Endodermal cell (in vitro differentiated cells): ENCODE data around the gene CDH13. TPM values are rescaled to one million over a fixed set of nuclear protein-coding genes. Genes with fewer than 3 reads are reported as not detected.

Source experiments
- DNase-seq: peaks from one replicate; pipeline ENCODE4 v3.0.0-alpha.2; 2017
- H3K27ac ChIP-seq: 2 replicates; pipeline ENCODE4 v1.5.1; 2013; ENCODE audit warnings: mild to moderate bottlenecking, low read depth, low read length, moderate library complexity
- H3K27me3 ChIP-seq: 2 replicates; pipeline ENCODE4 v1.6.1; 2013; ENCODE audit warnings: mild to moderate bottlenecking, low read length, moderate library complexity; ENCODE audit not compliant: insufficient read depth, control insufficient read depth, poor library complexity, severe bottlenecking
- H3K36me3 ChIP-seq: 2 replicates; pipeline ENCODE4 v1.7.0; 2013; ENCODE audit warnings: mild to moderate bottlenecking, low read length, moderate library complexity; ENCODE audit not compliant: control insufficient read depth, insufficient read depth
- H3K4me1 ChIP-seq: one replicate; pipeline ENCODE4 v1.7.0; 2013; ENCODE audit warnings: low read length; ENCODE audit not compliant: control insufficient read depth, insufficient read depth
- H3K4me3 ChIP-seq: 2 replicates; pipeline ENCODE4 v1.5.1; 2013; ENCODE audit warnings: mild to moderate bottlenecking, low read length, moderate library complexity
- H3K9ac ChIP-seq: 2 replicates; pipeline ENCODE4 v1.6.1; 2013; ENCODE audit warnings: mild to moderate bottlenecking, low read length, moderate library complexity; ENCODE audit not compliant: poor library complexity, severe bottlenecking; ENCODE audit errors: extremely low read depth
- H3K9me3 ChIP-seq: 2 replicates; pipeline ENCODE4 v1.6.1; 2013; ENCODE audit warnings: mild to moderate bottlenecking, low read length, moderate library complexity; ENCODE audit not compliant: control insufficient read depth
- H3K27ac Mint-ChIP-seq: 2 replicates; pipeline ENCODE4 v1.8.0; 2020; ENCODE audit warnings: mixed read lengths
- H3K27me3 Mint-ChIP-seq: 2 replicates; pipeline ENCODE4 v1.8.0; 2021; ENCODE audit warnings: mild to moderate bottlenecking, mixed read lengths; ENCODE audit not compliant: insufficient read depth
- H3K36me3 Mint-ChIP-seq: 2 replicates; pipeline ENCODE4 v1.8.0; 2020; ENCODE audit warnings: low read depth, mixed read lengths
- H3K4me1 Mint-ChIP-seq: 2 replicates; pipeline ENCODE4 v1.8.0; 2020; ENCODE audit warnings: mixed read lengths
- H3K4me3 Mint-ChIP-seq: 2 replicates; pipeline ENCODE4 v1.8.0; 2020; ENCODE audit warnings: mild to moderate bottlenecking, moderate library complexity, mixed read lengths
- H3K9me3 Mint-ChIP-seq: 2 replicates; pipeline ENCODE4 v1.8.0; 2020; ENCODE audit warnings: mild to moderate bottlenecking, mixed read lengths
- WGBS, 2 experiments: methylation state at CpG; one replicate each; pipeline versions ENCODE4 v1.1.5 to v1.1.7; 2013; ENCODE audit warnings: missing lambda C conversion rate in 2 of 2, mixed read lengths in 1 of 2; ENCODE audit not compliant: insufficient coverage in 1 of 2, insufficient read length in 1 of 2; 5-methylcytosine and 5-hydroxymethylcytosine counted together
- total RNA-seq, 2 donors: library from RNA; stranded (reverse); fragmentation: NEBNext Ultra II Directional in 1 of 2; extraction: Animal tissue kit (Norgen Biotek cat#: 25700) in 1 of 2; gene quantifications; 2 replicates in 1 of 2; 3 replicates in 1 of 2; pipeline ENCODE4 v1.2.1, GENCODE V29; 2021
- TF ChIP-seq, protein P1 (sequence below): fragments of 200-600 bp; sonication (generic); conservative IDR thresholded peaks from 2 replicates; pipeline ENCODE4 v1.5.0; 2021; ENCODE audit warnings: antibody characterized with exemption, mild to moderate bottlenecking

Gene CDH13
- total RNA-seq, 2 donors from 2014 or later: 0.86 to 1.8 TPM

DNA sequence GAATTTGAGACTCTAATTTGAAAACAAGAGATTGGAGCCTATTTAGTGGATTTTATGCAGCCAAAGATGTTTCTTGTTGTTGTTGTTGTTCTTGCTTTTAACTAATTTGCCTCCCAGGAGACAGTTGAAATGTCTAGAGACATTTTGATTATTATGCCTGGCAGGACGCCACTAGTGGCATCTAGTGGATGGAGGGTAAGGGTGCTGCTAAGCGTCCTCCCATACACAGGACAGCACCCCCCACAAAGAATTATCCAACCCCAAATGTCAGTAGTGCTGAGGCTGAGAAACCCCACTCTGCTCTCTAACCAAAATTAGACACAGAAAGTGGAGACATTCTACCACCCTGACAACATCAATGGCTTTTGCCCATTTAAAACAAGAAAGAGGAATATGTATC lies 1165.6 kb downstream of the CDH13 start:
- no peak overlapping the region for H3K27ac ChIP-seq
- no peak overlapping the region for H3K9ac ChIP-seq
- no CpG with 5 or more reads among the region's 2 CpGs for WGBS, 2 experiments
- TF ChIP-seq, protein P1, sequence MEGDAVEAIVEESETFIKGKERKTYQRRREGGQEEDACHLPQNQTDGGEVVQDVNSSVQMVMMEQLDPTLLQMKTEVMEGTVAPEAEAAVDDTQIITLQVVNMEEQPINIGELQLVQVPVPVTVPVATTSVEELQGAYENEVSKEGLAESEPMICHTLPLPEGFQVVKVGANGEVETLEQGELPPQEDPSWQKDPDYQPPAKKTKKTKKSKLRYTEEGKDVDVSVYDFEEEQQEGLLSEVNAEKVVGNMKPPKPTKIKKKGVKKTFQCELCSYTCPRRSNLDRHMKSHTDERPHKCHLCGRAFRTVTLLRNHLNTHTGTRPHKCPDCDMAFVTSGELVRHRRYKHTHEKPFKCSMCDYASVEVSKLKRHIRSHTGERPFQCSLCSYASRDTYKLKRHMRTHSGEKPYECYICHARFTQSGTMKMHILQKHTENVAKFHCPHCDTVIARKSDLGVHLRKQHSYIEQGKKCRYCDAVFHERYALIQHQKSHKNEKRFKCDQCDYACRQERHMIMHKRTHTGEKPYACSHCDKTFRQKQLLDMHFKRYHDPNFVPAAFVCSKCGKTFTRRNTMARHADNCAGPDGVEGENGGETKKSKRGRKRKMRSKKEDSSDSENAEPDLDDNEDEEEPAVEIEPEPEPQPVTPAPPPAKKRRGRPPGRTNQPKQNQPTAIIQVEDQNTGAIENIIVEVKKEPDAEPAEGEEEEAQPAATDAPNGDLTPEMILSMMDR: no peak
- Mint-ChIP-seq H3K27ac (no peak overlapping the region), H3K36me3 (no peaks in the 10 kb centered on the region), H3K4me1 (peaks cover 8% of the 10 kb centered on the region), H3K4me3 (no peak overlapping the region), H3K9me3 (peaks cover 9% of the 10 kb centered on the region), H3K27me3 (peaks cover 44% of the 10 kb centered on the region)
- peaks cover 9% of the 10 kb centered on the region for H3K9me3 ChIP-seq
- H3K36me3 ChIP-seq: no peaks in the 10 kb centered on the region
- peaks cover 6% of the 10 kb centered on the region for H3K27me3 ChIP-seq
- H3K4me1 ChIP-seq: no peaks in the 10 kb centered on the region
- DNase-seq: no peak
- H3K4me3 ChIP-seq: no peak overlapping the region

DNA sequence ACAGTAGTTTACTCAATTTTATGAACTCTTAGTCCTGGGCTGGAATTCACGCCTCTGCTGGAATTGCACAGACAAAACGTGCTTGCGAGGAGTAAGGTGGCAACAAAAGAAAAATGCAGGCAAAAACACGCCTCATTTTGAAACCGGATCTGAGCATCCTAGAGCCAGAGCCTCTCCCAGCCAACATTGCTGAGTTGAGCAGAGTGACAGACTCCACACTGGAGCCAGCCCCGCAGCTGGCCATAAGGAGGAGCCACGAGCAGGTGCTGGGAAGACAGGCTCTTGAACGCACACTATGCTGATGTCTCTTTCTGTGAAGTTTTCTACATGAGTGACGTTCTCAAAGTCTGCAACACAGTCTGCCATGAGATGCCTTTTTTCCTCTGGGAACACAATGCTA lies 1166.4 kb downstream of the CDH13 start:
- Histone ChIP-seq H3K27me3 (peaks cover 6% of the 10 kb centered on the region), H3K4me3 (no peak overlapping the region), H3K4me1 (no peaks in the 10 kb centered on the region), H3K27ac (no peak overlapping the region), H3K36me3 (no peaks in the 10 kb centered on the region), H3K9ac (no peak overlapping the region), H3K9me3 (peaks cover 9% of the 10 kb centered on the region)
- Mint-ChIP-seq H3K36me3 (no peaks in the 10 kb centered on the region), H3K27ac (no peak overlapping the region), H3K4me3 (no peak overlapping the region), H3K27me3 (peaks cover 39% of the 10 kb centered on the region), H3K4me1 (peaks cover 7% of the 10 kb centered on the region), H3K9me3 (peaks cover 9% of the 10 kb centered on the region)
- TF ChIP-seq, protein P1: peak; percentile 43
- peak; percentile 63 for DNase-seq
- WGBS, 2 experiments: 85 to 92% methylated on average over 8 to 9 of the region's 9 CpGs

DNA sequence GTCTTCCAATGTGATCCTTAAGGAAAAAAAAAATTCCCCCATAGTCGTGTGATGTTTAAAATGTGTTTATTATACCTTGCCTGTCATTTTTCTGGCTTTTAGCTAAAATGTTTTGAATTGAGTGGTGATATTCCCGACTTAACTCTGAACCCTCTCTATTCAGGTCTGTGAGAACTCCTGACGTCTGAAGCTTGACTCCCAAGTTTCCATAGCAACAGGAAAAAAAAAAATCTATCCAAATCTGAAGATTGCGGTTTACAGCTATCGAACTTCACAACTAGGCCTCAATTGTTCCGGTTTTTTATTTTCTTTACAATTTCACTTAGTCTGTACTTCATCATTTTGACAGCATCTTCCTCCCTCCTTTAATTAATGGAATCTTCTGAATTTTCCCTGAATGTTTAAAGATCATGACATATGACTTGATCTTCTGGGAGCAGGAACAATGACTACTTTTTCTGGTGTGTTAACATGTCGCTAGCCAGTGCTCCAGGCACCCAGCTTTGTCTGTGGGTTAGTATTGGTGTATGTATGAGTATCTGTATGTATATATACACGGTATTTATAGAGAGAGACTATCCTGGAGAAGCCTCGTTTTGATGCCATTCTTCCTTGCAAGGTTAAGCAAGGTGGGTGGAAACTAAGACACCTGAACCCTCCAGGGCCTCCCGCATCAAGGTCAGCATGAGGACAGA lies 1168.2 kb downstream of the CDH13 start:
- peaks cover 9% of the 10 kb centered on the region for H3K9me3 ChIP-seq
- peaks cover under 1% of the 10 kb centered on the region for H3K27me3 ChIP-seq
- no peak overlapping the region for H3K9ac ChIP-seq
- H3K4me1 ChIP-seq: no peaks in the 10 kb centered on the region
- no peak for DNase-seq
- no peak overlapping the region for H3K4me3 ChIP-seq
- H3K27ac Mint-ChIP-seq: no peak overlapping the region
- H3K27me3 Mint-ChIP-seq: peaks cover 28% of the 10 kb centered on the region
- TF ChIP-seq, protein P1: no peak
- peak overlapping the region; percentile 14 for H3K27ac ChIP-seq
- no peaks in the 10 kb centered on the region for H3K36me3 Mint-ChIP-seq
- H3K36me3 ChIP-seq: no peaks in the 10 kb centered on the region
- peaks cover 3% of the 10 kb centered on the region for H3K4me1 Mint-ChIP-seq
- peaks cover 9% of the 10 kb centered on the region for H3K9me3 Mint-ChIP-seq
- no peak overlapping the region for H3K4me3 Mint-ChIP-seq
- WGBS, 2 experiments: 85 to 88% methylated on average over 8 to 10 of the region's 10 CpGs
